Endothelial cell of umbilical vein (primary cell): ENCODE data around the gene SAP130. TPM values are rescaled to one million over a fixed set of nuclear protein-coding genes. Genes with fewer than 3 reads are reported as not detected.

Experiments used
- BruUV-seq: library from RNA; stranded (reverse); fragments of 400-500 nt; replicated peaks from 2 replicates; lab custom pipeline; 2021; lab: Mats Ljungman, UMichigan
- CTCF ChIA-PET: fragments of 300-600, 350-600 bp; sonication (Branson Sonifier 250); formaldehyde crosslinking; loops from one replicate; lab custom pipeline; 2021; ENCODE audit warnings: antibody characterized with exemption, inconsistent platforms; lab: Charles Lee
- POLR2A ChIA-PET: fragments of 300-600, 350-600 bp; sonication (Branson Sonifier 250); formaldehyde crosslinking; loops from one replicate; lab custom pipeline; 2021; ENCODE audit warnings: antibody characterized with exemption, inconsistent platforms; lab: Charles Lee
- DNase-seq: peaks from one replicate; pipeline ENCODE4 v3.0.0-alpha.2; 2011; ENCODE audit warnings: low read depth, low spot score
- FAIRE-seq: peaks from 2 replicates; lab custom pipeline; 2011; peaks lifted over from hg19 to GRCh38; lab: Jason Lieb, UNC
- H2AFZ ChIP-seq: 2 replicates; pipeline ENCODE4 v1.6.0; 2012; ENCODE audit warnings: low read depth, low read length, control low read depth, inconsistent platforms
- H3K27ac ChIP-seq: 2 replicates; pipeline ENCODE4 v1.5.1; 2011; ENCODE audit warnings: low read depth, mild to moderate bottlenecking, control low read depth, low read length, moderate library complexity; ENCODE audit not compliant: insufficient read depth
- H3K27me3 ChIP-seq, 2 experiments: 2 replicates each; pipeline versions ENCODE4 v1.6.0 to v1.6.1; 2011; ENCODE audit warnings: low read length in 2 of 2, mixed read lengths in 1 of 2; ENCODE audit not compliant: control insufficient read depth in 2 of 2, insufficient read depth in 2 of 2
- H3K36me3 ChIP-seq, 2 experiments: 2 replicates in 1 of 2; 3 replicates in 1 of 2; pipeline ENCODE4 v1.5.1; 2011; ENCODE audit warnings: low read length in 2 of 2, mild to moderate bottlenecking in 1 of 2, moderate library complexity in 1 of 2; ENCODE audit not compliant: control insufficient read depth in 2 of 2, insufficient read depth in 2 of 2; ENCODE audit errors: extremely low read depth in 1 of 2
- H3K4me1 ChIP-seq: 3 replicates; pipeline ENCODE4 v1.5.1; 2011; ENCODE audit warnings: mild to moderate bottlenecking, low read length; ENCODE audit not compliant: control insufficient read depth, insufficient read depth; ENCODE audit errors: extremely low read depth
- H3K4me2 ChIP-seq: 2 replicates; pipeline ENCODE4 v1.6.1; 2011; ENCODE audit warnings: low read length, control low read depth, mixed read lengths; ENCODE audit not compliant: insufficient read depth
- H3K4me3 ChIP-seq, 3 experiments: fragments of 200-600 bp in 1 of 3; sonication (generic), shearing (Covaris generic) in 1 of 3; replicated peaks in 1 of 3; 2 replicates each; pipeline ENCODE4 v1.5.1; 2011 to 2016; ENCODE audit warnings: control low read depth in 3 of 3, low read length in 3 of 3, mild to moderate bottlenecking in 2 of 3, inconsistent platforms in 1 of 3, low read depth in 1 of 3, moderate library complexity in 1 of 3; ENCODE audit not compliant: insufficient read depth in 1 of 3
- H3K79me2 ChIP-seq: 2 replicates; pipeline ENCODE4 v1.6.0; 2012; ENCODE audit warnings: low read length, inconsistent platforms; ENCODE audit not compliant: control insufficient read depth, insufficient read depth
- H3K9ac ChIP-seq: replicated peaks from 2 replicates; pipeline ENCODE3; 2011; ENCODE audit warnings: low read length, control low read depth; ENCODE audit not compliant: insufficient read depth; ENCODE audit errors: extremely low read depth
- H3K9me1 ChIP-seq: replicated peaks from 3 replicates; pipeline ENCODE4 v1.6.0; 2011; ENCODE audit warnings: mild to moderate bottlenecking, low read length; ENCODE audit not compliant: control insufficient read depth, insufficient read depth; ENCODE audit errors: extremely low read depth
- H3K9me3 ChIP-seq: replicated peaks from 2 replicates; pipeline ENCODE4 v1.5.1; 2012; ENCODE audit warnings: low read length, inconsistent platforms; ENCODE audit not compliant: control insufficient read depth, insufficient read depth
- H4K20me1 ChIP-seq: replicated peaks from 2 replicates; pipeline ENCODE3; 2011; ENCODE audit warnings: mild to moderate bottlenecking, low read length; ENCODE audit not compliant: control insufficient read depth, insufficient read depth; ENCODE audit errors: extremely low read depth
- EZH2 ChIP-seq: IDR thresholded peaks from 2 replicates; pipeline ENCODE4 v1.6.1; 2012; ENCODE audit warnings: borderline replicate concordance, low read depth, mild to moderate bottlenecking, moderate library complexity, low read length, inconsistent platforms; ENCODE audit not compliant: severe bottlenecking
- FOS ChIP-seq: IDR thresholded peaks from 2 replicates; pipeline ENCODE4 v1.6.1; 2011; ENCODE audit warnings: mild to moderate bottlenecking, low read length, moderate library complexity, borderline replicate concordance; ENCODE audit not compliant: insufficient read depth
- GATA2 ChIP-seq: IDR thresholded peaks from 2 replicates; pipeline ENCODE4 v1.7.0; 2011; ENCODE audit warnings: low read depth, mild to moderate bottlenecking, moderate library complexity, mixed read lengths, low read length; ENCODE audit not compliant: insufficient read length, insufficient read depth
- JUN ChIP-seq: IDR thresholded peaks from 2 replicates; pipeline ENCODE4 v1.6.1; 2011; ENCODE audit warnings: borderline replicate concordance, low read depth; ENCODE audit not compliant: insufficient read length, insufficient read depth
- MYC ChIP-seq: IDR thresholded peaks from one replicate; pipeline ENCODE4 v1.6.1; 2011; ENCODE audit warnings: mild to moderate bottlenecking, low read depth, low read length
- POLR2A ChIP-seq: IDR thresholded peaks from 2 replicates; pipeline ENCODE4 v1.6.1; 2012; ENCODE audit warnings: low read depth, mild to moderate bottlenecking, control low read depth, low read length
- POLR2AphosphoS5 ChIP-seq: IDR thresholded peaks from 2 replicates; pipeline ENCODE4 v1.6.1; 2012; ENCODE audit warnings: low read depth, mild to moderate bottlenecking, control low read depth, low read length, moderate library complexity; ENCODE audit not compliant: insufficient read depth
- dilution Hi-C: fragments of 300-500 bp; cut with MboI; formaldehyde crosslinking; loops from one replicate; pipeline ENCODE4 v1.15.0; 2019; ENCODE audit warnings: low sequenced_read_pairs; ENCODE audit not compliant: extremely low pct_ligation_motif_present
- intact Hi-C: fragments of 100-400 bp; cut with micrococcal nuclease; formaldehyde crosslinking; loops from one replicate; pipeline ENCODE4 v1.10.0; 2022
- polyA plus RNA-seq, 4 experiments: library from polyadenylated mRNA; depleted of rRNA in 3 of 4; stranded (reverse) in 3 of 4; unstranded in 1 of 4; fragments of >200 nt; gene quantifications; 2 replicates each; pipeline versions ENCODE4 v1.2.1 to v1.2.3, GENCODE V29; 2011 to 2012; ENCODE audit warnings: missing spikeins in 1 of 4
- total RNA-seq: library from RNA; stranded (reverse); gene quantifications from 2 replicates; pipeline ENCODE4 v1.2.3, GENCODE V29; 2021
- TF ChIP-seq, protein P1 (sequence below), 2 donors: IDR thresholded peaks; 1 replicate in 1 of 2; 2 replicates in 1 of 2; pipeline ENCODE4 v1.5.1; 2011; ENCODE audit warnings: low read length in 2 of 2, mild to moderate bottlenecking in 2 of 2, moderate library complexity in 2 of 2, control low read depth in 1 of 2, inconsistent platforms in 1 of 2, low read depth in 1 of 2; ENCODE audit not compliant: insufficient read depth in 1 of 2; ENCODE audit errors: extremely low read depth in 1 of 2
- TF ChIP-seq, protein P2 (sequence below): IDR thresholded peaks from 2 replicates; pipeline ENCODE4 v1.6.1; 2011; ENCODE audit not compliant: insufficient read depth, insufficient read length

Gene SAP130
- total and polyA plus RNA-seq, 2 donors (not counting 3 experiments of a cell fraction or from before 2014, with no cell fraction given), result 26.8 to 34.3 TPM

- no peaks in the 10 kb centered on the region for H3K79me2 ChIP-seq
- H3K9me3 ChIP-seq, result no peaks in the 10 kb centered on the region
- dilution Hi-C loops, result no loop called here
- H3K27me3 ChIP-seq, result no peaks in the 10 kb centered on the region
- H3K9me1 ChIP-seq, result no peaks in the 10 kb centered on the region
- DNase-seq, result no peak
- TF ChIP-seq, protein P1, sequence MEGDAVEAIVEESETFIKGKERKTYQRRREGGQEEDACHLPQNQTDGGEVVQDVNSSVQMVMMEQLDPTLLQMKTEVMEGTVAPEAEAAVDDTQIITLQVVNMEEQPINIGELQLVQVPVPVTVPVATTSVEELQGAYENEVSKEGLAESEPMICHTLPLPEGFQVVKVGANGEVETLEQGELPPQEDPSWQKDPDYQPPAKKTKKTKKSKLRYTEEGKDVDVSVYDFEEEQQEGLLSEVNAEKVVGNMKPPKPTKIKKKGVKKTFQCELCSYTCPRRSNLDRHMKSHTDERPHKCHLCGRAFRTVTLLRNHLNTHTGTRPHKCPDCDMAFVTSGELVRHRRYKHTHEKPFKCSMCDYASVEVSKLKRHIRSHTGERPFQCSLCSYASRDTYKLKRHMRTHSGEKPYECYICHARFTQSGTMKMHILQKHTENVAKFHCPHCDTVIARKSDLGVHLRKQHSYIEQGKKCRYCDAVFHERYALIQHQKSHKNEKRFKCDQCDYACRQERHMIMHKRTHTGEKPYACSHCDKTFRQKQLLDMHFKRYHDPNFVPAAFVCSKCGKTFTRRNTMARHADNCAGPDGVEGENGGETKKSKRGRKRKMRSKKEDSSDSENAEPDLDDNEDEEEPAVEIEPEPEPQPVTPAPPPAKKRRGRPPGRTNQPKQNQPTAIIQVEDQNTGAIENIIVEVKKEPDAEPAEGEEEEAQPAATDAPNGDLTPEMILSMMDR (IDR thresholded peaks at IDR 0.05; ENCODE audit: extremely low read depth in 1 of 2, insufficient read depth in 1 of 2, low read depth in 1 of 2, low read length in 2 of 2), result no peak
- no peak for TF ChIP-seq JUN
- TF ChIP-seq MYC, result no peak
- no peaks in the 10 kb centered on the region for H4K20me1 ChIP-seq
- no TSS peak for BruUV-seq
- POLR2A ChIA-PET, result no interaction called here
- no peak for FAIRE-seq
- H3K36me3 ChIP-seq, result no peaks in the 10 kb centered on the region
- H3K4me3 ChIP-seq, result no peak overlapping the region
- no peak overlapping the region for H2AFZ ChIP-seq
- CTCF ChIA-PET, result no interaction called here
- H3K4me1 ChIP-seq, result no peaks in the 10 kb centered on the region
- no peak overlapping the region for H3K9ac ChIP-seq
- no peak overlapping the region for H3K4me2 ChIP-seq
- no peak overlapping the region for H3K27ac ChIP-seq
- intact Hi-C loops, result no loop called here
Observed at GRCh38 chr2:127917916-127918315, 109.9 kb downstream of the SAP130 start.

DNA sequence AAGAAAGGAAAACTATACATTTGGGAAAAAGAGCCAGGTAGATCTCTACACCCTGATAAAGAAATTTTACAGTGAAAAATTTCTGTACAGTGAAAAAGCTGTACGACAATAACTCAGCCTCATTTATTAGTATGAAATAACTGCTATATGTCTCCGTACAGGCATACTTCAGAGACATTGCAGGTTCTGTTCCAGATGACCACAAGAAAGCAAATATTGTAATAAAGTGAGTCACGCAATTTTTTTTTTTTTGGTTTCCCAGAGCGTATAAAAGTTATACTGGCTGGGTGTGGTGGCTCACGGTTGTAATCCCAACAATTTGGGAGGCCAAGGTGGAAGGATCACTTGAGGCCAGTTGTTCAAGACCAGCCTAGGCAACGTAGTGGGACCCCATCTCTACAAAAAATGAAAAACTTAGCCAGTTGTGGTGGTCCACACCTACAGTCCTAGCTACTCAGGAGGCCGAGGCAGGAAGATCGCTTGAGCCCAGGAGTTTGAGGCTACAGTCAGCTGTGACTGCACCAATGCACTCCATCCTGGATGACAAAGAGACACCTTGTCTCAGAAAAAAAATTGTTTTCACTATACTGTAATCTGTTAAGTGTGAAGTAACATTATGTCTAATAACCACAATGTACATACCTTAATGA is 113.9 kb downstream of the SAP130 start:
- H2AFZ ChIP-seq, result no peak overlapping the region
- no peaks in the 10 kb centered on the region for H4K20me1 ChIP-seq
- H3K79me2 ChIP-seq, result no peaks in the 10 kb centered on the region
- H3K4me1 ChIP-seq, result no peaks in the 10 kb centered on the region
- DNase-seq (no peak), FAIRE-seq (no peak)
- dilution Hi-C loops (no loop called here), intact Hi-C loops (no loop called here)
- H3K9me1 ChIP-seq, result no peaks in the 10 kb centered on the region
- no TSS peak for BruUV-seq
- CTCF ChIA-PET, result no interaction called here
- no peak overlapping the region for H3K27ac ChIP-seq
- H3K36me3 ChIP-seq, result no peaks in the 10 kb centered on the region
- no peak overlapping the region for H3K4me2 ChIP-seq
- POLR2A ChIA-PET, result no interaction called here
- no peak overlapping the region for H3K9ac ChIP-seq
- no peak for TF ChIP-seq POLR2A
- TF ChIP-seq, protein P1 (IDR thresholded peaks at IDR 0.05; ENCODE audit: extremely low read depth in 1 of 2, insufficient read depth in 1 of 2, low read depth in 1 of 2, low read length in 2 of 2), result no peak
- no peak for TF ChIP-seq JUN
- no peak for TF ChIP-seq MYC
- no peak for TF ChIP-seq FOS
- TF ChIP-seq POLR2AphosphoS5, result no peak
- no peak for TF ChIP-seq EZH2
- TF ChIP-seq GATA2, result no peak
- TF ChIP-seq, protein P2, sequence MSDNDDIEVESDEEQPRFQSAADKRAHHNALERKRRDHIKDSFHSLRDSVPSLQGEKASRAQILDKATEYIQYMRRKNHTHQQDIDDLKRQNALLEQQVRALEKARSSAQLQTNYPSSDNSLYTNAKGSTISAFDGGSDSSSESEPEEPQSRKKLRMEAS, result no peak
- H3K9me3 ChIP-seq, result no peaks in the 10 kb centered on the region
- H3K4me3 ChIP-seq, result no peak overlapping the region
- H3K27me3 ChIP-seq, result peaks cover 0 to 3% of the 10 kb centered on the region in 2 experiments
